ENCODE data around the gene PCF11.

DNA sequence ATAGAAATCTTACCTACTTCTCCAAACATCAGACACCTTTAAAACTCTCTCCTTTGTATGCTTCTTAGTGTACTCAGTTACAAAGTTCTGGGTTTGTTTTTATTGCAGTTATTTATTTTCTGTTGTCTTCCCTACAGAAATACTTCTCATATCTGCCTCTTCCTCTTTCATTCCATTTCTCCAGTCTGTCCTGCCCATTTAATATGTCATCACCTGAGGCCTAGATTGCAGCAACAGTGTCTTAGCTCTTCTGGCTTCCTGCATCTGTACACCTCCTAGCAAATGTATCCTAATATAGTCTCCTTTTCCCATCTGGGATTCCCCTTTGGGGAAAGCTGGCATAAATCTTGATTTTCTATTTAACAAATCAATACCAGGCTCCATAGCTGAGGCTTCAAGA is 34.9 kb upstream of the PCF11 start:
- TF ChIP-seq, protein P1, sequence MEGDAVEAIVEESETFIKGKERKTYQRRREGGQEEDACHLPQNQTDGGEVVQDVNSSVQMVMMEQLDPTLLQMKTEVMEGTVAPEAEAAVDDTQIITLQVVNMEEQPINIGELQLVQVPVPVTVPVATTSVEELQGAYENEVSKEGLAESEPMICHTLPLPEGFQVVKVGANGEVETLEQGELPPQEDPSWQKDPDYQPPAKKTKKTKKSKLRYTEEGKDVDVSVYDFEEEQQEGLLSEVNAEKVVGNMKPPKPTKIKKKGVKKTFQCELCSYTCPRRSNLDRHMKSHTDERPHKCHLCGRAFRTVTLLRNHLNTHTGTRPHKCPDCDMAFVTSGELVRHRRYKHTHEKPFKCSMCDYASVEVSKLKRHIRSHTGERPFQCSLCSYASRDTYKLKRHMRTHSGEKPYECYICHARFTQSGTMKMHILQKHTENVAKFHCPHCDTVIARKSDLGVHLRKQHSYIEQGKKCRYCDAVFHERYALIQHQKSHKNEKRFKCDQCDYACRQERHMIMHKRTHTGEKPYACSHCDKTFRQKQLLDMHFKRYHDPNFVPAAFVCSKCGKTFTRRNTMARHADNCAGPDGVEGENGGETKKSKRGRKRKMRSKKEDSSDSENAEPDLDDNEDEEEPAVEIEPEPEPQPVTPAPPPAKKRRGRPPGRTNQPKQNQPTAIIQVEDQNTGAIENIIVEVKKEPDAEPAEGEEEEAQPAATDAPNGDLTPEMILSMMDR (IDR thresholded peaks at IDR 0.05): no peak
- TF ChIP-seq ZFX (IDR thresholded peaks at IDR 0.05; ENCODE audit: borderline replicate concordance): no peak

Measured in 22Rv1 (cell line).